HG02885 (cell line): ENCODE data around the gene BSDC1.
"Not testable (repeated sequence)": the region's sequence is repeated elsewhere in the genome, so short reads cannot be mapped to it uniquely, and the experiment has no call there.

Experiments used
- ATAC-seq: cut with Tn5 transposase; IDR thresholded peaks from one replicate; pipeline ENCODE4 v1.9.1; 2021; ENCODE audit warnings: mild to moderate bottlenecking; ENCODE audit not compliant: unreplicated experiment, poor library complexity

Gene BSDC1

DNA sequence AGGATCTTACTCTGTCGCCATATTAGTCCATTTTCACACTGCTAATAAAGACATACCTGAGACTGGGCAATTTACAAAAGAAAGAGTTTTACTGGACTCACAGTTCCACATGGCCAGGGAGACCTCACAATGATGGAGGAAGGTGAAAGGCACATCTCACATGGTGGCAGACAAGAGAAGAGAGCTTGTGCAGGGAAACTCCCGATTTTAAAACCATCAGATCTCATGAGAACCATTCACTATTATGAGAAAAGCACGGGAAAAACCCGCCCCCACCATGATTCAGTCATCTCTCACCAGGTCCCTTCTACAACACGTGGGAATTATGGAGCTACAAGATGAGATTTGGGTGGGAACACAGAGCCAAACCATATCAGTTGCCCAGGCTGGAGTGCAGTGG is 2.3 kb upstream of the BSDC1 start:
- not testable (repeated sequence) for ATAC-seq

- no peak for ATAC-seq
Observed at GRCh38 chr1:32394890-32395432, 720 bp upstream of the BSDC1 start.

DNA sequence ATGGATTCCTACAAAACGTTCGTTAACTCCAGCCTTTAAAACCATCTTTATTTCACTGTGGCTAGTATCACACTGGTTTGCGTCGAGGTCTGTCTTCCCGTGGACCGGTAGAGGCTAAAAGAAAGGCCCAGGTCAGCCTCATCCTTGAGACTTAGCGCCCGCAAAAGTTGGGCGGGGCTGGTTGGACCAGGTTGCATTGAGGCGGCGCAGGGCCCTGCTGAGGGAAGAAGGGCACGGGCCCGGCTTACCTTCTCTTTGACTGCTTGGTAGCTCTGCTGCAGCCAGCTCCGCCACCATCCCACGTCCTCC is 455 bp downstream of the BSDC1 start:
- peak; percentile 16 for ATAC-seq

DNA sequence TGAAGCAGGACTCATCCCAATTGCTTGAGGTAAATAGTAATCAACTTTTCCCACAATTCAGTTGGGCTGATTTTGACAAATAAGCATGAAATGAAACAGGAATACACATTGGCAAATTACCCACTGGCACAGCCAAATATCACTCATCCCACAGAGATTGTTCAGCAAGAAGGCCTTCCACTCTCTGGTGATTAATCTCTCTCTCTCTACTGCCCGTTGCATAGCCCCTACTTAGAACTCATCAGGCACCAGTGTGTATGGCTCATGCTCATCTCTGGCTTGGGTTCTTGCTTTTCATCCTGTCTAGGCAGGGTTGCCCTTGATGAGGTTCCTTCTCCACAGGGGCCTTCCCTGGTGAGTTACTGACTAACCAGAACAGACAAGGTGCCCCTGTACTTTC is 1.1 kb downstream of the BSDC1 start:
- ATAC-seq: no peak

GRCh38 chr1:32392325-32392724 is 1.9 kb downstream of the BSDC1 start:
- ATAC-seq: no peak

- no peak for ATAC-seq
Observed at GRCh38 chr1:32390904-32391870, 3.1 kb downstream of the BSDC1 start.

DNA sequence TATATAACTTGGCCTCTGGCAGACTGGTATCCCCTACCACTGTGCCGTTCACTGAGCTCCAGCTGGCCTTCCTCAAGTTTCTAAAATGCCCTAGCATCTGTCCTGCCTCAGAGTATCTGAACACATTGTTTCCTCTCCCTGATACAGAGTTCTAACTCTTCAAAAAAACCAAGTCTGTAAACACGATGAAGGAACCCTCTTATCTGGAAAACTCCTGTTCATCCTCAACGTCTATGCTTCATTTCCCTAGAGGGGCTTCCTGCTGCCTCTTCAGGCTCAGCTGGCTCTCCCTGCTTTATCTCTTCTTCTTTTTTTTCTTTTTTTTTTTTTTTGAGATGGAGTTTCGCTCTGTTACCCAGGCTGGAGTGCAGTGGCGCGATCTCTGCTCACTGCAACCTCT is 5.6 kb downstream of the BSDC1 start:
- no peak for ATAC-seq

- ATAC-seq: no peak
Observed at GRCh38 chr1:32386676-32387392, 7.4 kb downstream of the BSDC1 start.

DNA sequence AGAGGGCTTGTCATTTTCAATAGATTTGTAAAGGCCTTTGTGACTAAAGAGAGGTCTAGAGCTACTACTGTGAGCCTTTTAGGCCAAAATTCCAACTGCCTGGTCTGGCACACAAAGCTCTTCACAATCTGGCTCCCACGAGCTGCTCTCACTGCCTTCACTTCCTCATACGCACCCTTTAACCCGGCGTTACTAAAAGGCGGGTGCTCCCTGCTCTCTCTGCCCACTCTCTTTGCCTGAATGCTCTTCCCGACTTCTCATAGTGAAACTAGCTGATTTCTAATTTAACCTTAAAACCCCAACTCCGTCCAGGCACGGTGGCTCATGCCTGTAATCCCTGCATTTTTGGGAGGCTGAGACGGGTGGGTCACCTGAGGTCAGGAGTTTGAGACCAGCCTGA is 14.2 kb downstream of the BSDC1 start:
- ATAC-seq: no peak

DNA sequence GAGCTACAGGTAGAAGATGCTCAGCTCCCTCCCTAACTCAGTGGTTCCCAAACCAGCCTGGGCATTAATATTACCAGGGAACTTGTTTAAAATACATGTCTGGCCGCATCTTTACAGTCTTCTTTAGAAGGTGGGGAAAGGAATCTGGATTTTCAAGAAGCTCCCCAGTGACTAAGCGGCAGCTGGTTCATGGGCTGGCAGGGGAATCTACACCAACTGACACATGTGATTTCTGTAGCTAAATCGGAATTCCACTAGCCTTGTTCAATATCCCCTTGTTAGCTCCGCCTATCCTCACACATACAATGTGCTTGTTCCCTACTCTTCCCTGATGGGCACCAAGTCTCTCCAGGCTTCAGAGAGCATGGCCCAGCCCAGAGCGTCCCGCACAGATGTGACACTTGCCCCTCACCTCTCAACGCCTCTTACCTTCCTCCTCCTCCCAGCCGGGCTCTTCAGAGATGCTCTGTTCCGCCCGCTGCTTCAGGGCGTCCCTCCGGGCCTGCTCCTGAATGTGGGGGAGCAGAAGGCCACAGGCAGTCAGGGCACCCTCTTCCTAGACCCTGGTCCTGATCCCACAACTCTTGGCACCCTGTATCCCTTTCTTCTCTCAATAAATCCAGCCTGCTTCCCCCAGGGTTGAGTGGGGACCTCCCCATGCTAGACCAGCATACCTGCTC is 16.6 kb downstream of the BSDC1 start:
- no peak for ATAC-seq

GRCh38 chr1:32376199-32376598 is 18.0 kb downstream of the BSDC1 start:
- ATAC-seq: no peak

DNA sequence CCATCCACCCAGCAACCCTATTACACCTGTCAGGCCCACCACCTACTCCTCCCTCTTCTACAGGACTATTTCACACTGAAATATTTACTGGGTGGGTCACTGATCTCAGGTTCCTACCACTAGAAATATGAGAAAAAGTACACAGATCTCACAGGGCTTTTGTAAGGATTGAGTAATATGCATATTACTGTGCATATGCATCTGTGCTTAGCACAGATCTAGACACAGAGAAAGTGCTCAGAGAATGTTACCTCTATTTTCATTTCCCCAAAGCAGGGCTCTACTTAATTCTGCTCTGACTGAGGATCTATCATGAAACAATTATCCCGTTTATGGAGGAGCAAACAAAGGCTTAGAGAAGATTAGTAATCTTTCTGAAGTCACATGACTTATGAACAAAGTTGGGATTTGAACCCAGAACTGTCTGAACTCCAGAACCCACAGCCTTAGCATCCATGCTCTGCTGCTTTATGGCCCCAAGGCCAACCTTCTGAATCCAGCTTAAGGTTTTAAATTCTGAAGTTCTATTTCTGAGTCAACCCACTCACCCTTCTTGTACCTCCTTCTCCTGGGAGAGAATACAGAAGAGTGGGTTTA is 20.1 kb downstream of the BSDC1 start:
- no peak for ATAC-seq

DNA sequence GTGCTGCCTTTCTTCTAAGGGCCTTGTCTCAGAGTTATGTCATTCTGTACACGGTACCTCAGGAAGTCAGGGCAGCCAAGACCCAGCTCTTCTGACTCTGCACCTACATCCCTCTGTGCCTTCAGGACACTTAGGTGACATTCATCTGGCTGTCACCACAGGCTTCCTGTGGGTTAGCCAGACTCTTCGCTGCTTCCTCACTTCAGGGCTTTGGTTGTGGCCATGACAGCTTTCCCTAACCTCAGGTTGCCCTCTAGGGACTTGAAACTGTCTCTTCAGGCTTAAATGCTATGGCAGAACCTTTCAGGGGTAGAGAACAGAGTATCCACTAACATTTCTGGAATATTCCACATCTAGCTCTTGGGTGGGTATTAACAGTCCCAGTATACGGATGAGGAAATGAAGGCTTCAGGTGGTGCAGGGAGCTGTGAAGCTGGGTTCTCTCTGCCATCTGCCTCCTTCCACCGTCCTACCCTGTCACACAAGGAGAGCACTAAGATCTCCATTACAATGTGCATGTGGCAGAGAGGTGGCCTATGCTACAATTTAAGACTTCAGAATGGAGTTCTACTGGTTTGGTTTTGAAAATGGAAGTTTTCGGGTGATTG is 22.0 kb downstream of the BSDC1 start:
- no peak for ATAC-seq

DNA sequence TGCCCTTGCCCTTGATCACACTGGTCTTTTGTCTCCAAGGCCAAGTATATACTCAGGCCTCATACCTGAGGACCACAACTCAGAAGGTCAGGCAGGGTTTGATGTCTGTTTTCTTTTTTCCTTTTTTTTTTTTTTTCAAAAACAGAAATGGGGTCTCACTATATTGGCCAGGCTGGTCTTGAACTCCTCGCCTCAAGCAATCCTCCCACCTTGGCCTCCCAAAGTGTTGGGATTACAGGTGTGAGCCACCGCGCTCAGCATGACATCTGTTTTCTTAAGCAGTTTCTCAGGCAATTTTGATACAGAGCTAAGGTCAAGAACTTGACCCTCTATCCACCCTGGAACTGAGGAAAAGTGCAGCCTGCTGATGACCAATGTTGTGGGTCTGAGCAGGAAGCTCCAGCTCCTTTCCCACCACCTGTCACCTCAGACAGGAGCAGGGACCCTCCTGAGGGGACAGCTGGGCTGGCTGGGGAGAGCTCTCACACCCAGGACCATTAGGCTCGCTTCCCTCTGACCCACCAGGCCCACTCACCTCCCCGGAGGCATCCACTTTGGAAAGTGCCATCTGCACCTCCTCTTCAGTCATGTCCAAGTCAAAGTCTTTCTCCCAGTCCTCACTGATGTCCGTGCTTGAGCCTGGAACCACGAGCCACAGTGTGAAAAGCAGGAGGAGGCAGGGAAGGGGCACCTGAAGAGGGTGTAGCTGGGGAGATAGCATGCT is 26.2 kb downstream of the BSDC1 start:
- ATAC-seq: no peak

- ATAC-seq: no peak
Observed at GRCh38 chr1:32365445-32365844, 28.8 kb downstream of the BSDC1 start.

GRCh38 chr1:32364836-32365235 is 29.4 kb downstream of the BSDC1 start:
- no peak for ATAC-seq

DNA sequence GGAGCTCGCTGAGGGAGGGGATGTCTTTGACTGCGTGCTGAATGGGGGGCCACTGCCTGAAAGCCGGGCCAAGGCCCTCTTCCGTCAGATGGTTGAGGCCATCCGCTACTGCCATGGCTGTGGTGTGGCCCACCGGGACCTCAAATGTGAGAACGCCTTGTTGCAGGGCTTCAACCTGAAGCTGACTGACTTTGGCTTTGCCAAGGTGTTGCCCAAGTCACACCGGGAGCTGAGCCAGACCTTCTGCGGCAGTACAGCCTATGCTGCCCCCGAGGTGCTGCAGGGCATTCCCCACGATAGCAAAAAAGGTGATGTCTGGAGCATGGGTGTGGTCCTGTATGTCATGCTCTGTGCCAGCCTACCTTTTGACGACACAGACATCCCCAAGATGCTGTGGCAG is 30.5 kb downstream of the BSDC1 start:
- ATAC-seq: no peak

DNA sequence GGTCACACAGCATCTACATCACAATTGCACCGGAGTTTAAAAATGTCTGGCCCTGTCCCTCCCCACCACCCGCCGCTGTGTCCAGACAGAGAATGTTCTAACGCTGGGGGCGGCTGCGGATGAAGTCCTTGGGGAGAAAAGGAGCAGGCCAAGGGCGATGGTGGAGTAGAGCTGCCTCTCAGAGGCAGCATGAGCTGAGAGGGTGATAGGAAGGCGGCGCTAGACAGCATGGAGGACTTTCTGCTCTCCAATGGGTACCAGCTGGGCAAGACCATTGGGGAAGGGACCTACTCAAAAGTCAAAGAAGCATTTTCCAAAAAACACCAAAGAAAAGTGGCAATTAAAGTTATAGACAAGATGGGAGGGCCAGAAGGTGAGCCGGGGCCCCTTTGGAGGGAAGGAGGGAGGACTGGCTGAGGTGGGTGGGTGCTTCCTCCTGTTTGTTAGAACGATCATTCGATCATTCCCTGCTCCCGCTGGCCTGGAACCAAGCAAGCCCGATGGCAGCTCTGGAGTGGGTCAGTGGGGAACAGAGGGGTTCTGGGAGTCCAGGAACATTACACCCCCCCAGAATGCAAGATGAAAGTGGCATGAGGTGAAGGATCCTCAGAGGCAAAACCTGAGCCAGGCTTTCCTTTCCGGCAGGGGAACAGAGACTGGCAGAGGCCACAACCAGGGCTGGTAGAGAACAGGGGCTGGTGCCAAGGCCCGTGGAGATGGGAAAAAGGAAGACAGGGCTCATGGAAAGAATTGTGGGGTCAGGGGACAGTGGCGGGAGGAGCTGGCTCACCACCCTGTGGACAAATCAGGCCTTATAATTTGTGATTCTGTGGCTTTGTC is 31.5 kb downstream of the BSDC1 start, which contains the start of the genes FAM229A and TSSK3:
Gene FAM229A (minus strand): TSS at position 12 of the 840 bp plus-strand sequence. CDS start 394 bp downstream, outside the sequence.
Gene TSSK3 (plus strand): TSS at position 66 of the 840 bp plus-strand sequence. CDS start 163 bp downstream, at position 229.
- ATAC-seq: no peak
